GM23248 (cell line): Measurements from ENCODE around the gene INHBB.

ENCODE experiments used
- EZH2 ChIP-seq: fragments of 200-600 bp; sonication (generic); IDR thresholded peaks from 2 replicates; pipeline ENCODE4 v1.6.1; 2018; ENCODE audit warnings: antibody characterized with exemption, mild to moderate bottlenecking; ENCODE audit not compliant: insufficient read depth, poor library complexity, severe bottlenecking
- EZH2phosphoT487 ChIP-seq: fragments of 200-600 bp; sonication (generic); IDR thresholded peaks from 2 replicates; pipeline ENCODE4 v1.6.1; 2018; ENCODE audit warnings: antibody characterized with exemption, moderate library complexity, mild to moderate bottlenecking, low read depth; ENCODE audit not compliant: insufficient read depth

GRCh38 chr2:120365236-120365793, 19.4 kb downstream of the INHBB start:
- TF ChIP-seq EZH2phosphoT487 (no peak), EZH2 (no peak)
